K562 (cell line): ENCODE measurements around the gene CHRNE. TPM values are rescaled to one million over a fixed set of nuclear protein-coding genes. Genes with fewer than 3 reads are reported as not detected.
A peak's percentile ranks its signal among the peaks of the same experiment; 100 is the strongest.

Experiments
- BRF1 ChIP-seq: IDR thresholded peaks from 3 replicates; pipeline ENCODE4 v1.6.1; 2011; ENCODE audit warnings: borderline replicate concordance, mild to moderate bottlenecking; ENCODE audit not compliant: insufficient read length; ENCODE audit errors: extremely low read depth
- CBX2 ChIP-seq: fragments of 200-600 bp; sonication (generic); IDR thresholded peaks from one replicate; pipeline ENCODE4 v1.6.1; 2012; ENCODE audit warnings: mild to moderate bottlenecking, low read length, inconsistent platforms; ENCODE audit not compliant: insufficient read depth, poor library complexity, severe bottlenecking
- CC2D1A ChIP-seq: fragments of 450-650 bp; IDR thresholded peaks from 2 replicates; pipeline ENCODE4 v1.6.1; 2017; ENCODE audit warnings: mild to moderate bottlenecking
- ELF2 ChIP-seq: fragments of 250-450 bp; sonication (Bioruptor Pico); IDR thresholded peaks from 2 replicates; pipeline ENCODE4 v1.5.0; 2021; ENCODE audit warnings: mild to moderate bottlenecking
- ETV5 ChIP-seq: sonication (generic); formaldehyde crosslinking; IDR thresholded peaks from 2 replicates; pipeline ENCODE4 v1.4.0; 2020; ENCODE audit warnings: low read depth, mild to moderate bottlenecking, missing genetic modification reagents
- FIP1L1 ChIP-seq: fragments of 200-400 bp; formaldehyde crosslinking; IDR thresholded peaks from 2 replicates; pipeline ENCODE4 v1.6.1; 2018; ENCODE audit warnings: mild to moderate bottlenecking, low read depth, low read length; ENCODE audit not compliant: poor library complexity, severe bottlenecking
- GATAD2B ChIP-seq: fragments of 450-650 bp; IDR thresholded peaks from 2 replicates; pipeline ENCODE4 v1.6.1; 2017; ENCODE audit warnings: mild to moderate bottlenecking, borderline replicate concordance
- HMG20A ChIP-seq: fragments of 450-650 bp; formaldehyde crosslinking; conservative IDR thresholded peaks from 2 replicates; pipeline ENCODE4 v1.4.0; 2020; ENCODE audit warnings: mild to moderate bottlenecking, mixed read lengths
- IFI16 ChIP-seq: fragments of 250-450 bp; sonication (Bioruptor Pico); IDR thresholded peaks from 2 replicates; pipeline ENCODE4 v2.1.2; 2022; ENCODE audit warnings: mild to moderate bottlenecking, inconsistent platforms
- JUND ChIP-seq, 2 experiments: IDR thresholded peaks; 2 replicates in 1 of 2; 3 replicates in 1 of 2; pipeline ENCODE4 v1.6.1; 2011; ENCODE audit warnings: borderline replicate concordance in 2 of 2, low read depth in 2 of 2, low read length in 2 of 2, improper control_type of control experiment in 1 of 2, missing biosample characterization in 1 of 2, missing genetic modification characterization in 1 of 2, missing genetic modification reagents in 1 of 2
- KDM2B ChIP-seq: fragments of 250-450 bp; sonication (Bioruptor Pico); IDR thresholded peaks from 2 replicates; pipeline ENCODE4 v1.8.0; 2021; ENCODE audit warnings: mild to moderate bottlenecking, moderate library complexity
- PHF20 ChIP-seq: fragments of 450-650 bp; IDR thresholded peaks from 2 replicates; pipeline ENCODE4 v1.6.1; 2018; ENCODE audit not compliant: partially characterized antibody
- POLR2H ChIP-seq: IDR thresholded peaks from 2 replicates; pipeline ENCODE4 v1.6.1; 2016; ENCODE audit warnings: missing genetic modification characterization, low read depth, mild to moderate bottlenecking, control low read depth, missing compliant biosample characterization, moderate library complexity
- PPARD ChIP-seq: fragments of 250-450 bp; sonication (Bioruptor Pico); IDR thresholded peaks from 2 replicates; pipeline ENCODE4 v1.8.0; 2022; ENCODE audit warnings: inconsistent platforms, mild to moderate bottlenecking, moderate library complexity
- PTTG1 ChIP-seq: fragments of 450-650 bp; IDR thresholded peaks from 2 replicates; pipeline ENCODE4 v1.6.1; 2016; ENCODE audit warnings: low read depth, mild to moderate bottlenecking, missing genetic modification characterization, missing compliant biosample characterization
- RFX1 ChIP-seq: fragments of 450-650 bp; IDR thresholded peaks from 2 replicates; pipeline ENCODE4 v1.6.1; 2016; ENCODE audit warnings: mild to moderate bottlenecking, moderate library complexity
- SAFB2 ChIP-seq: fragments of 200-400 bp; formaldehyde crosslinking; IDR thresholded peaks from 2 replicates; pipeline ENCODE4 v1.6.1; 2018; ENCODE audit warnings: borderline replicate concordance, low read length, low read depth, moderate library complexity; ENCODE audit not compliant: severe bottlenecking
- SMAD4 ChIP-seq: fragments of 250-450 bp; sonication (Bioruptor Pico); conservative IDR thresholded peaks from 2 replicates; pipeline ENCODE4 v1.8.0; 2021; ENCODE audit warnings: inconsistent platforms, mild to moderate bottlenecking, moderate library complexity
- SUPT5H ChIP-seq: fragments of 450-650 bp; IDR thresholded peaks from 2 replicates; pipeline ENCODE4 v1.6.1; 2016
- TRIM28 ChIP-seq: fragments of 450-650 bp; IDR thresholded peaks from 2 replicates; pipeline ENCODE4 v1.6.1; 2017
- ZNF197 ChIP-seq: fragments of 200-800 bp; sonication (Bioruptor generic); IDR thresholded peaks from 2 replicates; pipeline ENCODE4 v1.6.1; 2016; ENCODE audit warnings: low read depth, missing genetic modification characterization, missing compliant biosample characterization
- ZNF583 ChIP-seq: fragments of 250-450 bp; sonication (Bioruptor Pico); IDR thresholded peaks from 2 replicates; pipeline ENCODE4 v1.4.0; 2020
- ZNF584 ChIP-seq: fragments of 200-800 bp; sonication (Bioruptor generic); IDR thresholded peaks from 2 replicates; pipeline ENCODE4 v1.6.1; 2016; ENCODE audit warnings: low read depth, mild to moderate bottlenecking, missing genetic modification characterization, missing compliant biosample characterization
- ZNF589 ChIP-seq: fragments of 200-800 bp; sonication (Bioruptor generic); IDR thresholded peaks from 2 replicates; pipeline ENCODE4 v1.6.1; 2016; ENCODE audit warnings: low read depth, missing genetic modification characterization, missing compliant biosample characterization
- polyA plus RNA-seq, 8 experiments: library from polyadenylated mRNA; depleted of rRNA in 4 of 8; stranded (reverse) in 5 of 8; unstranded in 3 of 8; fragments of >200 nt; fragmentation: Nextera tagmentation in 2 of 8; fragmentation: Illumina TruSeq in 1 of 8; extraction: Ambion mirVana in 2 of 8; extraction: Trizol in 1 of 8; gene quantifications; 2 replicates each; pipeline versions ENCODE4 v1.2.1 to v1.2.3, GENCODE V29; 2011 to 2014; ENCODE audit warnings: inconsistent platforms in 1 of 8, missing spikeins in 1 of 8
- total RNA-seq, 7 experiments: library from RNA; depleted of rRNA in 6 of 7; stranded (reverse); fragments of >200 nt in 6 of 7; fragmentation: Illumina TruSeq in 2 of 7; extraction: Trizol in 2 of 7; gene quantifications; 2 replicates each; pipeline versions ENCODE4 v1.2.1 to v1.2.3, GENCODE V29; 2011 to 2021; ENCODE audit warnings: low replicate concordance in 1 of 7
- TF ChIP-seq, protein P1 (sequence below): fragments of 250-450 bp; sonication (Bioruptor Pico); IDR thresholded peaks from 2 replicates; pipeline ENCODE4 v1.5.0; 2021
- TF ChIP-seq, protein P2 (sequence below): sonication (generic); formaldehyde crosslinking; IDR thresholded peaks from 2 replicates; pipeline ENCODE4 v1.8.0; 2022; ENCODE audit warnings: missing genetic modification reagents, mild to moderate bottlenecking, borderline replicate concordance
- TF ChIP-seq, protein P3 (sequence below): fragments of 450-650 bp; IDR thresholded peaks from 2 replicates; pipeline ENCODE4 v1.6.1; 2016; ENCODE audit warnings: low read depth, mild to moderate bottlenecking, moderate library complexity

Gene CHRNE
- total and polyA plus RNA-seq, 9 of the 15 experiments (the other 6 are each of a cell fraction or from before 2014, with no cell fraction given): not detected

DNA sequence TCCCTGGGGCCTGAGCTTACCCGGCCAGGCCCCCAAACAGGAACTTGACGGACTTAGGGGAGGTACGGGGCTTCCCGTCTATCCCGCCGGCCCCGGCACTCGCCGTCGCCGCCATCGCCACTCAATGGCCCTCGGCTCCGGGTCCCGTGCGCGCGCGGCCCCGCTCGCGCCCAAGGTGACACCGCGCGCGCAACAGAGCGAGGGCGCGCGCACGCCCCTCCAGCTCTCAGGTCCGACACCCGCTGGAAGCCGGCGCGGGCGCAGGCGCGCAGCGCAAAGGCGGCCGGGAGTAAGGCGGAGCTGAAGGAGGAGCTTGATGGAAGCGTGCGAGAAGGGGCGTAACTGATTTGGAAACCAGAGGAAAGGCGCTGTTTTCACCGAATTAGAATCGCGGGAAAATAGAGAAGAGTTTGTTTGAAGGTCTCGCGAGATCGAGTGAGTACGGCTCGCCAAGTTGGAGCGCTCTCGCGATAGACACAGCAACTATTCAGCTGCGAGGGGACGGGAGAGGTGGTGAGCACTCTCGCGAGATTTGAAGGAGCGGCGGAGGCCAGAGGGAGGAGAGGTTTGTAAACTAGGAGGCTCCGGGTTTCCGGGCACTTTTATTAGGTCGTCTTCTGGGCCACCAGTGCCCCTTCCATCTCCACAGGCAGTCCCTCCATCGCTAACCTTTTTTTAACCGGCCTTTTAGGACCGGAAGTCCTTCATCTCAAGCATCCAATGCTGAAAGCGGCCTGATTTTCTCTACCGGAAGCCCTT, 37.1 kb upstream of the CHRNE start, which contains the start of the genes RNF167 and SLC25A11 (continued):
- TF ChIP-seq BRF1 (no peak), SUPT5H (peak; percentile 74), CC2D1A (0 out of 2 replicates have a peak, but pooled peaks have one; percentile 34), ETV5 (CRISPR knock-in tag) (peak; percentile 32; the same call in 1 of the 2 replicates), POLR2H (peak; percentile 64), KDM2B (CRISPR knock-in tag) (no peak), PHF20 (peak; percentile 40), JUND (IDR thresholded peaks at IDR 0.05; ENCODE audit: borderline replicate concordance, low read depth, low read length) (peak; percentile 34; the same call in 1 of the 2 replicates), JUND (tag; IDR thresholded peaks at IDR 0.05; ENCODE audit: borderline replicate concordance, low read depth, low read length) (no peak), TRIM28 (no peak), HMG20A (CRISPR knock-in tag) (no peak), ZNF583 (no peak), ZNF584 (no peak), ZNF589 (CRISPR knock-in tag) (peak; percentile 80; the same call in 1 of the 2 replicates), ELF2 (0 out of 2 replicates have a peak, but pooled peaks have one; percentile 32), PPARD (CRISPR knock-in tag) (no peak), RFX1 (no peak), SMAD4 (CRISPR knock-in tag) (no peak), CBX2 (no peak), FIP1L1 (peak; percentile 28), ZNF197 (CRISPR knock-in tag) (0 out of 2 replicates have a peak, but pooled peaks have one; percentile 14), SAFB2 (no peak), PTTG1 (tag) (no peak), IFI16 (CRISPR knock-in tag) (no peak), GATAD2B (no peak)
- TF ChIP-seq, protein P1, sequence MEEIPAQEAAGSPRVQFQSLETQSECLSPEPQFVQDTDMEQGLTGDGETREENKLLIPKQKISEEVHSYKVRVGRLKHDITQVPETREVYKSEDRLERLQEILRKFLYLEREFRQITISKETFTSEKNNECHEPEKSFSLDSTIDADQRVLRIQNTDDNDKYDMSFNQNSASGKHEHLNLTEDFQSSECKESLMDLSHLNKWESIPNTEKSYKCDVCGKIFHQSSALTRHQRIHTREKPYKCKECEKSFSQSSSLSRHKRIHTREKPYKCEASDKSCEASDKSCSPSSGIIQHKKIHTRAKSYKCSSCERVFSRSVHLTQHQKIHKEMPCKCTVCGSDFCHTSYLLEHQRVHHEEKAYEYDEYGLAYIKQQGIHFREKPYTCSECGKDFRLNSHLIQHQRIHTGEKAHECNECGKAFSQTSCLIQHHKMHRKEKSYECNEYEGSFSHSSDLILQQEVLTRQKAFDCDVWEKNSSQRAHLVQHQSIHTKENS: no peak
- TF ChIP-seq, protein P2, sequence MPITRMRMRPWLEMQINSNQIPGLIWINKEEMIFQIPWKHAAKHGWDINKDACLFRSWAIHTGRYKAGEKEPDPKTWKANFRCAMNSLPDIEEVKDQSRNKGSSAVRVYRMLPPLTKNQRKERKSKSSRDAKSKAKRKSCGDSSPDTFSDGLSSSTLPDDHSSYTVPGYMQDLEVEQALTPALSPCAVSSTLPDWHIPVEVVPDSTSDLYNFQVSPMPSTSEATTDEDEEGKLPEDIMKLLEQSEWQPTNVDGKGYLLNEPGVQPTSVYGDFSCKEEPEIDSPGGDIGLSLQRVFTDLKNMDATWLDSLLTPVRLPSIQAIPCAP (CRISPR knock-in tag): no peak
- TF ChIP-seq, protein P3, sequence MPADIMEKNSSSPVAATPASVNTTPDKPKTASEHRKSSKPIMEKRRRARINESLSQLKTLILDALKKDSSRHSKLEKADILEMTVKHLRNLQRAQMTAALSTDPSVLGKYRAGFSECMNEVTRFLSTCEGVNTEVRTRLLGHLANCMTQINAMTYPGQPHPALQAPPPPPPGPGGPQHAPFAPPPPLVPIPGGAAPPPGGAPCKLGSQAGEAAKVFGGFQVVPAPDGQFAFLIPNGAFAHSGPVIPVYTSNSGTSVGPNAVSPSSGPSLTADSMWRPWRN: no peak
